Measurements from ENCODE around the gene PHF23.

The PHF23 gene

GRCh38 chr17:7237761-7238419, 1.4 kb downstream of the PHF23 start:
- peak; percentile 54 for DNase-seq

GRCh38 chr17:7237266-7237760, 1.9 kb downstream of the PHF23 start:
- DNase-seq = no peak

- DNase-seq = no peak
Measured at GRCh38 chr17:7236808-7237207, 2.4 kb downstream of the PHF23 start.

- no peak for DNase-seq
Measured at GRCh38 chr17:7235693-7236665, 3.3 kb downstream of the PHF23 start.

GRCh38 chr17:7234083-7234951, 4.9 kb downstream of the PHF23 start, which contains the start of gene DVL2:
Gene DVL2, minus strand, starts transcription at chr17:7234517. Its CDS starts 255 bp downstream, at chr17:7234262.
- DNase-seq = peak; percentile 95

GRCh38 chr17:7233701-7234082, 5.6 kb downstream of the PHF23 start:
- DNase-seq = no peak

GRCh38 chr17:7232114-7232513, 7.1 kb downstream of the PHF23 start:
- DNase-seq = no peak

GRCh38 chr17:7229504-7229903, 9.8 kb downstream of the PHF23 start:
- DNase-seq = no peak

GRCh38 chr17:7228920-7229319, 10.3 kb downstream of the PHF23 start:
- no peak for DNase-seq

- no peak for DNase-seq
Measured at GRCh38 chr17:7226721-7227710, 12.2 kb downstream of the PHF23 start.

- no peak for DNase-seq
Measured at GRCh38 chr17:7225711-7226331, 13.4 kb downstream of the PHF23 start.

- DNase-seq = no peak
Measured at GRCh38 chr17:7224661-7225111, 14.6 kb downstream of the PHF23 start.

GRCh38 chr17:7224110-7224509, 15.1 kb downstream of the PHF23 start:
- DNase-seq = no peak

- no peak for DNase-seq
Measured at GRCh38 chr17:7223375-7223774, 15.9 kb downstream of the PHF23 start.

GRCh38 chr17:7222972-7223292, 16.3 kb downstream of the PHF23 start:
- DNase-seq = no peak

- DNase-seq = no peak
Measured at GRCh38 chr17:7222093-7222971, 16.9 kb downstream of the PHF23 start.

GRCh38 chr17:7221278-7222092, 17.8 kb downstream of the PHF23 start:
- no peak for DNase-seq

- peak; percentile 52 for DNase-seq
Measured at GRCh38 chr17:7220593-7221277, 18.5 kb downstream of the PHF23 start.

All from NCI-H1105 (cell line).